ENCODE measurements around the gene TWF1.

Gene TWF1

DNA sequence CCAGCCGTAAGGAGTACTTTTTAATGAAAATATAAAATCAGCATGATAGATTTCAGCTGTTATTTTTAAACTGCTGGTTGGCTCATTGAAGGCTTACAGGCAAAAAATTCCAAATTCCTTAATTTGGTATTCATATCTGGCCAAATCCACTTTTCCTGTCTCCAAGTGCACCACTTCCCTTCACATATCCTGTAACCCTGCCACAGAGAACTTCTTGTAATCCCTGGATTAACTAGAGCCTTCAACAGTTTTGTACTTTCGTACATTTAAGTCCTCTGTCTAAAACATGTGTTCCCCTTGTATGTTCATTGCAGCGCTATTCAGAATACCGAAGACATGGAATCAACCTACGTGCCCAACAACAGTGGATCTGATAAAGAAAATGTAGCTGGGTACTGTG, 57.1 kb downstream of the TWF1 start:
- ChIA-PET CTCF (no interaction called here), POLR2A (no interaction called here)

DNA sequence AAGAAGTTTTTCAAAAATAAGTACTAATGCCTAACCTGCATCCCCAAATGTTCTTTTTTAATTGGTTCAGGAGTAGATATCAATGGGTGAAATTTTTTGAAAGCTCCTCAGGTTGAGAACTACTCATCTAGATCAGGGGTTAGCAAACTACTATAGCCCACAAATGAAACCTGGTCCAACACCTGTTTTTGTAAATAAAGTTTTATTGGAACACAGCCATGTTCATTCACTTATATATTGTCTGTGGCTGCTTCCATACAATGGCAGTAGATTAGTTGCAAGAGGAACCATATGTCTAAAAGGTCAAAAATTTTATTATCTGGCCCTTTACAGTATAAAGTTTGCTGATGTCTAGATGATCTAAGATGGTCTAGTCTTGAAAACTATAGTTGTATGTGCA, 61.3 kb downstream of the TWF1 start:
- POLR2A ChIA-PET = no interaction called here
- peaks cover 27 to 50% of the 10 kb centered on the region in 2 experiments for H3K36me3 ChIP-seq (ENCODE audit: control insufficient read depth in 2 of 2, insufficient read depth in 1 of 2, low read length in 2 of 2)
- no peaks in the 10 kb centered on the region for H3K4me1 ChIP-seq (ENCODE audit: control insufficient read depth, insufficient read depth, low read length)
- no peak overlapping the region for H3K27ac ChIP-seq (ENCODE audit: extremely low read depth, low read depth, low read length)
- CTCF ChIA-PET = no interaction called here
- no peaks in the 10 kb centered on the region for H3K9me3 ChIP-seq (ENCODE audit: control insufficient read depth, insufficient read depth, low read depth, low read length)
- H3K4me3 ChIP-seq (ENCODE audit: low read depth, low read length) = no peak overlapping the region
- TF ChIP-seq SALL2 (tag by site-specific recombination; IDR thresholded peaks at IDR 0.05; ENCODE audit: borderline replicate concordance) (no peak), ZNF175 (tag by site-specific recombination; IDR thresholded peaks at IDR 0.05) (no peak), ZBTB21 (tag by site-specific recombination; IDR thresholded peaks at IDR 0.05) (no peak), GFI1B (tag by site-specific recombination; IDR thresholded peaks at IDR 0.05) (no peak), ZNF768 (tag by site-specific recombination; IDR thresholded peaks at IDR 0.05) (no peak), ZNF302 (tag by site-specific recombination; IDR thresholded peaks at IDR 0.05; ENCODE audit: low read depth) (no peak), ZNF624 (tag by site-specific recombination; IDR thresholded peaks at IDR 0.05) (no peak), KLF16 (tag by site-specific recombination; IDR thresholded peaks at IDR 0.05) (no peak), ZNF16 (tag by site-specific recombination; IDR thresholded peaks at IDR 0.05; ENCODE audit: low read depth) (no peak), ZNF561 (tag by site-specific recombination; IDR thresholded peaks at IDR 0.05; ENCODE audit: borderline replicate concordance) (no peak), ZNF707 (tag by site-specific recombination; IDR thresholded peaks at IDR 0.05) (no peak)
- TF ChIP-seq, protein P1, sequence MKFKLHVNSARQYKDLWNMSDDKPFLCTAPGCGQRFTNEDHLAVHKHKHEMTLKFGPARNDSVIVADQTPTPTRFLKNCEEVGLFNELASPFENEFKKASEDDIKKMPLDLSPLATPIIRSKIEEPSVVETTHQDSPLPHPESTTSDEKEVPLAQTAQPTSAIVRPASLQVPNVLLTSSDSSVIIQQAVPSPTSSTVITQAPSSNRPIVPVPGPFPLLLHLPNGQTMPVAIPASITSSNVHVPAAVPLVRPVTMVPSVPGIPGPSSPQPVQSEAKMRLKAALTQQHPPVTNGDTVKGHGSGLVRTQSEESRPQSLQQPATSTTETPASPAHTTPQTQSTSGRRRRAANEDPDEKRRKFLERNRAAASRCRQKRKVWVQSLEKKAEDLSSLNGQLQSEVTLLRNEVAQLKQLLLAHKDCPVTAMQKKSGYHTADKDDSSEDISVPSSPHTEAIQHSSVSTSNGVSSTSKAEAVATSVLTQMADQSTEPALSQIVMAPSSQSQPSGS (tag by site-specific recombination; IDR thresholded peaks at IDR 0.05; ENCODE audit: low read depth) = no peak
- TF ChIP-seq, protein P2, sequence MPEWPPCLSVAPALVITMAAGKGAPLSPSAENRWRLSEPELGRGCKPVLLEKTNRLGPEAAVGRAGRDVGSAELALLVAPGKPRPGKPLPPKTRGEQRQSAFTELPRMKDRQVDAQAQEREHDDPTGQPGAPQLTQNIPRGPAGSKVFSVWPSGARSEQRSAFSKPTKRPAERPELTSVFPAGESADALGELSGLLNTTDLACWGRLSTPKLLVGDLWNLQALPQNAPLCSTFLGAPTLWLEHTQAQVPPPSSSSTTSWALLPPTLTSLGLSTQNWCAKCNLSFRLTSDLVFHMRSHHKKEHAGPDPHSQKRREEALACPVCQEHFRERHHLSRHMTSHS (tag by site-specific recombination; IDR thresholded peaks at IDR 0.05) = no peak
- TF ChIP-seq, protein P3, sequence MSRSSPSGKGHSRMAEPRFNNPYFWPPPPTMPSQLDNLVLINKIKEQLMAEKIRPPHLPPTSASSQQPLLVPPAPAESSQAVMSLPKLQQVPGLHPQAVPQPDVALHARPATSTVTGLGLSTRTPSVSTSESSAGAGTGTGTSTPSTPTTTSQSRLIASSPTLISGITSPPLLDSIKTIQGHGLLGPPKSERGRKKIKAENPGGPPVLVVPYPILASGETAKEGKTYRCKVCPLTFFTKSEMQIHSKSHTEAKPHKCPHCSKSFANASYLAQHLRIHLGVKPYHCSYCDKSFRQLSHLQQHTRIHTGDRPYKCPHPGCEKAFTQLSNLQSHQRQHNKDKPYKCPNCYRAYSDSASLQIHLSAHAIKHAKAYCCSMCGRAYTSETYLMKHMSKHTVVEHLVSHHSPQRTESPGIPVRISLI (tag by site-specific recombination; IDR thresholded peaks at IDR 0.05) = no peak
- TF ChIP-seq, protein P4, sequence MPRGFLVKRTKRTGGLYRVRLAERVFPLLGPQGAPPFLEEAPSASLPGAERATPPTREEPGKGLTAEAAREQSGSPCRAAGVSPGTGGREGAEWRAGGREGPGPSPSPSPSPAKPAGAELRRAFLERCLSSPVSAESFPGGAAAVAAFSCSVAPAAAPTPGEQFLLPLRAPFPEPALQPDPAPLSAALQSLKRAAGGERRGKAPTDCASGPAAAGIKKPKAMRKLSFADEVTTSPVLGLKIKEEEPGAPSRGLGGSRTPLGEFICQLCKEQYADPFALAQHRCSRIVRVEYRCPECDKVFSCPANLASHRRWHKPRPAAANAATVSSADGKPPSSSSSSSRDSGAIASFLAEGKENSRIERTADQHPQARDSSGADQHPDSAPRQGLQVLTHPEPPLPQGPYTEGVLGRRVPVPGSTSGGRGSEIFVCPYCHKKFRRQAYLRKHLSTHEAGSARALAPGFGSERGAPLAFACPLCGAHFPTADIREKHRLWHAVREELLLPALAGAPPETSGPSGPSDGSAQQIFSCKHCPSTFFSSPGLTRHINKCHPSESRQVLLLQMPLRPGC (tag by site-specific recombination; IDR thresholded peaks at IDR 0.05) = no peak

More for the DNA sequence above, 57.1 kb downstream of the TWF1 start:
- no peak overlapping the region for H3K4me3 ChIP-seq (ENCODE audit: low read depth, low read length)
- peaks cover 16 to 28% of the 10 kb centered on the region in 2 experiments for H3K36me3 ChIP-seq (ENCODE audit: control insufficient read depth in 2 of 2, insufficient read depth in 1 of 2, low read length in 2 of 2)
- no peak for TF ChIP-seq ZNF558 (tag by site-specific recombination; IDR thresholded peaks at IDR 0.05)
- no peak for TF ChIP-seq ZNF707 (tag by site-specific recombination; IDR thresholded peaks at IDR 0.05)
- TF ChIP-seq ZNF830 (tag by site-specific recombination; IDR thresholded peaks at IDR 0.05; ENCODE audit: low read depth) = no peak
- TF ChIP-seq, protein P5, sequence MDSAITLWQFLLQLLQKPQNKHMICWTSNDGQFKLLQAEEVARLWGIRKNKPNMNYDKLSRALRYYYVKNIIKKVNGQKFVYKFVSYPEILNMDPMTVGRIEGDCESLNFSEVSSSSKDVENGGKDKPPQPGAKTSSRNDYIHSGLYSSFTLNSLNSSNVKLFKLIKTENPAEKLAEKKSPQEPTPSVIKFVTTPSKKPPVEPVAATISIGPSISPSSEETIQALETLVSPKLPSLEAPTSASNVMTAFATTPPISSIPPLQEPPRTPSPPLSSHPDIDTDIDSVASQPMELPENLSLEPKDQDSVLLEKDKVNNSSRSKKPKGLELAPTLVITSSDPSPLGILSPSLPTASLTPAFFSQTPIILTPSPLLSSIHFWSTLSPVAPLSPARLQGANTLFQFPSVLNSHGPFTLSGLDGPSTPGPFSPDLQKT (IDR thresholded peaks at IDR 0.05; ENCODE audit: borderline replicate concordance, low read depth, low read length) = no peak
- TF ChIP-seq ZNF561 (tag by site-specific recombination; IDR thresholded peaks at IDR 0.05; ENCODE audit: borderline replicate concordance) = no peak
- no peak for TF ChIP-seq ZNF776 (tag by site-specific recombination; IDR thresholded peaks at IDR 0.05; ENCODE audit: borderline replicate concordance)
- TF ChIP-seq, protein P6, sequence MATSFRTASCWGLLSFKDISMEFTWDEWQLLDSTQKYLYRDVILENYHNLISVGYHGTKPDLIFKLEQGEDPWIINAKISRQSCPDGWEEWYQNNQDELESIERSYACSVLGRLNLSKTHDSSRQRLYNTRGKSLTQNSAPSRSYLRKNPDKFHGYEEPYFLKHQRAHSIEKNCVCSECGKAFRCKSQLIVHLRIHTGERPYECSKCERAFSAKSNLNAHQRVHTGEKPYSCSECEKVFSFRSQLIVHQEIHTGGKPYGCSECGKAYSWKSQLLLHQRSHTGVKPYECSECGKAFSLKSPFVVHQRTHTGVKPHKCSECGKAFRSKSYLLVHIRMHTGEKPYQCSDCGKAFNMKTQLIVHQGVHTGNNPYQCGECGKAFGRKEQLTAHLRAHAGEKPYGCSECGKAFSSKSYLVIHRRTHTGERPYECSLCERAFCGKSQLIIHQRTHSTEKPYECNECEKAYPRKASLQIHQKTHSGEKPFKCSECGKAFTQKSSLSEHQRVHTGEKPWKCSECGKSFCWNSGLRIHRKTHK (tag by site-specific recombination; IDR thresholded peaks at IDR 0.05) = no peak
- TF ChIP-seq ZNF169 (tag by site-specific recombination; IDR thresholded peaks at IDR 0.05) = no peak
- TF ChIP-seq ZNF311 (tag by site-specific recombination; IDR thresholded peaks at IDR 0.05; ENCODE audit: borderline replicate concordance) = no peak
- TF ChIP-seq KLF9 (tag by site-specific recombination; IDR thresholded peaks at IDR 0.05; ENCODE audit: low read depth) = no peak
- TF ChIP-seq, protein P7, sequence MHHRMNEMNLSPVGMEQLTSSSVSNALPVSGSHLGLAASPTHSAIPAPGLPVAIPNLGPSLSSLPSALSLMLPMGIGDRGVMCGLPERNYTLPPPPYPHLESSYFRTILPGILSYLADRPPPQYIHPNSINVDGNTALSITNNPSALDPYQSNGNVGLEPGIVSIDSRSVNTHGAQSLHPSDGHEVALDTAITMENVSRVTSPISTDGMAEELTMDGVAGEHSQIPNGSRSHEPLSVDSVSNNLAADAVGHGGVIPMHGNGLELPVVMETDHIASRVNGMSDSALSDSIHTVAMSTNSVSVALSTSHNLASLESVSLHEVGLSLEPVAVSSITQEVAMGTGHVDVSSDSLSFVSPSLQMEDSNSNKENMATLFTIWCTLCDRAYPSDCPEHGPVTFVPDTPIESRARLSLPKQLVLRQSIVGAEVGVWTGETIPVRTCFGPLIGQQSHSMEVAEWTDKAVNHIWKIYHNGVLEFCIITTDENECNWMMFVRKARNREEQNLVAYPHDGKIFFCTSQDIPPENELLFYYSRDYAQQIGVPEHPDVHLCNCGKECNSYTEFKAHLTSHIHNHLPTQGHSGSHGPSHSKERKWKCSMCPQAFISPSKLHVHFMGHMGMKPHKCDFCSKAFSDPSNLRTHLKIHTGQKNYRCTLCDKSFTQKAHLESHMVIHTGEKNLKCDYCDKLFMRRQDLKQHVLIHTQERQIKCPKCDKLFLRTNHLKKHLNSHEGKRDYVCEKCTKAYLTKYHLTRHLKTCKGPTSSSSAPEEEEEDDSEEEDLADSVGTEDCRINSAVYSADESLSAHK (tag by site-specific recombination; IDR thresholded peaks at IDR 0.05) = no peak
- no peak overlapping the region for H3K27ac ChIP-seq (ENCODE audit: extremely low read depth, low read depth, low read length)
- H3K4me1 ChIP-seq (ENCODE audit: control insufficient read depth, insufficient read depth, low read length) = no peaks in the 10 kb centered on the region
- H3K9me3 ChIP-seq (ENCODE audit: control insufficient read depth, insufficient read depth, low read depth, low read length) = no peaks in the 10 kb centered on the region
